ACHN (cell line): Measurements from ENCODE around the gene NISCH.
A peak's percentile ranks its signal among the peaks of the same experiment; 100 is the strongest.

Experiments used
- DNase-seq: peaks from one replicate; pipeline ENCODE4 v3.0.0-alpha.2; 2015
- in situ Hi-C: cut with HindIII; loops from 2 replicates; pipeline ENCODE4 v1.10.0; 2017; ENCODE audit warnings: low sequenced_read_pairs, low pct_ligation_motif_present, low pct_unique_long_range_greater_than_20kb

NISCH gene

GRCh38 chr3:52501046-52501445 lies 45.6 kb downstream of the NISCH start:
- no peak for DNase-seq

GRCh38 chr3:52502001-52502400 lies 46.6 kb downstream of the NISCH start:
- DNase-seq, result no peak
- in situ Hi-C loops, result no loop called here

More at GRCh38 chr3:52501046-52501445, 45.6 kb downstream of the NISCH start:
- in situ Hi-C loops, result no loop called here

GRCh38 chr3:52502808-52503350 lies 47.5 kb downstream of the NISCH start:
- in situ Hi-C loops, result no loop called here

GRCh38 chr3:52503788-52504424 lies 48.5 kb downstream of the NISCH start:
- DNase-seq, result no peak
- in situ Hi-C loops, result no loop called here

More at GRCh38 chr3:52502808-52503350, 47.5 kb downstream of the NISCH start:
- DNase-seq, result no peak

GRCh38 chr3:52504977-52505376 lies 49.6 kb downstream of the NISCH start:
- DNase-seq, result no peak
- in situ Hi-C loops, result no loop called here

- in situ Hi-C loops, result no loop called here
- DNase-seq, result no peak
Observed at GRCh38 chr3:52506266-52506966, 51.0 kb downstream of the NISCH start.

GRCh38 chr3:52507359-52507758 lies 52.0 kb downstream of the NISCH start:
- in situ Hi-C loops, result no loop called here
- DNase-seq, result peak; percentile 25

- in situ Hi-C loops, result no loop called here
Observed at GRCh38 chr3:52509753-52510328, 54.4 kb downstream of the NISCH start.

GRCh38 chr3:52511509-52511908 lies 56.1 kb downstream of the NISCH start:
- in situ Hi-C loops, result no loop called here
- no peak for DNase-seq

More at GRCh38 chr3:52509753-52510328, 54.4 kb downstream of the NISCH start:
- no peak for DNase-seq

GRCh38 chr3:52512105-52512504 lies 56.7 kb downstream of the NISCH start:
- DNase-seq, result no peak
- in situ Hi-C loops, result no loop called here

- in situ Hi-C loops, result no loop called here
- DNase-seq, result no peak
Observed at GRCh38 chr3:52512727-52513126, 57.3 kb downstream of the NISCH start.

- DNase-seq, result no peak
- in situ Hi-C loops, result no loop called here
Observed at GRCh38 chr3:52513281-52513680, 57.9 kb downstream of the NISCH start.

- in situ Hi-C loops, result no loop called here
- DNase-seq, result no peak
Observed at GRCh38 chr3:52514576-52514975, 59.2 kb downstream of the NISCH start.

- no peak for DNase-seq
- in situ Hi-C loops, result no loop called here
Observed at GRCh38 chr3:52515192-52515591, 59.8 kb downstream of the NISCH start.

GRCh38 chr3:52516509-52517195 lies 61.2 kb downstream of the NISCH start:
- in situ Hi-C loops, result no loop called here
- no peak for DNase-seq

GRCh38 chr3:52517796-52518722 lies 62.7 kb downstream of the NISCH start:
- in situ Hi-C loops, result no loop called here
- no peak for DNase-seq

- in situ Hi-C loops, result no loop called here
- DNase-seq, result no peak
Observed at GRCh38 chr3:52518723-52519444, 63.5 kb downstream of the NISCH start.
